Vagina (tissue), 2 donors: ENCODE data around the gene DAB2IP. TPM values are rescaled to one million over a fixed set of nuclear protein-coding genes. Genes with fewer than 3 reads are reported as not detected.
A peak's percentile ranks its signal among the peaks of the same experiment; 100 is the strongest.

Source experiments
- DNase-seq, 2 donors: peaks; one replicate each; pipeline ENCODE4 v3.0.0-alpha.2; 2017; ENCODE audit errors: extremely low spot score in 2 of 2
- H3K27ac ChIP-seq: fragments of 200-600 bp; sonication (generic); one replicate; pipeline ENCODE4 v1.5.1; 2019
- H3K27me3 ChIP-seq: fragments of 200-600 bp; sonication (generic); one replicate; pipeline ENCODE4 v1.5.1; 2019
- H3K36me3 ChIP-seq, 2 donors: fragments of 200-600 bp; sonication (generic); one replicate each; pipeline ENCODE4 v1.5.1; 2017 to 2019
- H3K4me1 ChIP-seq: fragments of 200-600 bp; sonication (generic); one replicate; pipeline ENCODE4 v1.5.1; 2019
- H3K4me3 ChIP-seq, 2 donors: fragments of 200-600 bp; sonication (generic); 1 replicate in 1 of 2; 2 replicates in 1 of 2; pipeline ENCODE4 v1.5.1; 2016 to 2019
- H3K9me3 ChIP-seq: fragments of 200-600 bp; sonication (generic); one replicate; pipeline ENCODE4 v1.5.1; 2019
- POLR2A ChIP-seq, 2 donors: fragments of 450-650 bp; IDR thresholded peaks; one replicate each; pipeline ENCODE4 v1.6.1; 2017; ENCODE audit warnings: antibody characterized with exemption in 2 of 2, mild to moderate bottlenecking in 2 of 2, moderate library complexity in 2 of 2
- POLR2AphosphoS5 ChIP-seq, 2 donors: sonication (generic); formaldehyde crosslinking; IDR thresholded peaks; one replicate each; pipeline ENCODE4 v1.9.0; 2017; ENCODE audit warnings: antibody characterized with exemption in 2 of 2, mild to moderate bottlenecking in 2 of 2, low read depth in 1 of 2; ENCODE audit not compliant: insufficient read depth in 1 of 2
- intact Hi-C: fragments of 100-400 bp; cut with DNase I; formaldehyde crosslinking; loops from one replicate; pipeline ENCODE4 v1.15.1; 2023
- total RNA-seq: library from RNA; depleted of rRNA; stranded (reverse); fragments of >200 nt; gene quantifications from one replicate; pipeline ENCODE4 v1.2.3, GENCODE V29; 2016
- TF ChIP-seq, protein P1 (sequence below), 3 experiments: fragments of 450-650 bp in 2 of 3; fragments of 200-600 bp in 1 of 3; sonication (generic) in 1 of 3; IDR thresholded peaks; one replicate each; pipeline ENCODE4 v1.5.1; 2017 to 2019; ENCODE audit warnings: antibody characterized with exemption in 3 of 3, mild to moderate bottlenecking in 2 of 3, moderate library complexity in 2 of 3

DAB2IP gene
- total RNA-seq, 1 donor from 2014 or later, result 38.8 TPM

DNA sequence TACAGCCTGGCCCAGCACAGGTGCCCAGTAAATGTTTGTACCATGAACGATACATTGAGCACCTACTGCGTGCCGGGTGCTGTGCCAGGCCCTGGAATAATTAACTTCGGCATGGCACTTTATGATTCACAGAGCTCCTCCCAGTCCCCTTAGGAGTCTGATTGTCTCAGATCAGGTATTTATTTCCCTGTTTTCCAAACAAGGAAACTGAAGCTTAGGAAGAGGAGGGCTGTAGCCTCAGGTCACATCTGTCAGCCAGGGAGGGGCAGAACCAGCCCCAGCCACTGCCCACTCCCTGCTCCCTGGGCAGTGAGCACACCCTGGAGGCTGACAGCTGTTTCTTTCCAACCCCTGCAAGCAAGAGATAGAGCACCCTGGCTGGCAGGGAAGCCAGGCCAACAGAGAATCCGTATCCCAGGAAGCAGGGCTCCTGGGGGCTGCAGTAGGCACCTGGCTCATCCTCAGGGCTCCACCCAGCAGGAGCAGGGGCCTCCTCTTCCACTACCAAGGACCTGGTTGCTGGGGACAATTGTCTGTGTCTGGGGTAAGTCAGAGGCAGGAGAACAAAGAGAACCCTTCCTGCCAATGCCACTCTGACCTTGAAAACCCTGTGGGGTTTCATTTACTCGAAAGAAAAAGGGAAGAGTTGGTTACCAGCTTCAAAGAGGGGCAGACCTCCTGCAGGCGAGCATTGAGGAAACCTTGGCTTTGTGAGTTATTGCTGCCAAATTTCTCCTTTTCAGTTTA, 69.0 kb downstream of the DAB2IP start:
- H3K4me3 ChIP-seq, result no peak overlapping the region
- no peaks in the 10 kb centered on the region for H3K9me3 ChIP-seq
- no peaks in the 10 kb centered on the region for H3K36me3 ChIP-seq
- intact Hi-C loops, result no loop called here
- no peak for TF ChIP-seq POLR2A (IDR thresholded peaks at IDR 0.05)
- TF ChIP-seq, protein P1, sequence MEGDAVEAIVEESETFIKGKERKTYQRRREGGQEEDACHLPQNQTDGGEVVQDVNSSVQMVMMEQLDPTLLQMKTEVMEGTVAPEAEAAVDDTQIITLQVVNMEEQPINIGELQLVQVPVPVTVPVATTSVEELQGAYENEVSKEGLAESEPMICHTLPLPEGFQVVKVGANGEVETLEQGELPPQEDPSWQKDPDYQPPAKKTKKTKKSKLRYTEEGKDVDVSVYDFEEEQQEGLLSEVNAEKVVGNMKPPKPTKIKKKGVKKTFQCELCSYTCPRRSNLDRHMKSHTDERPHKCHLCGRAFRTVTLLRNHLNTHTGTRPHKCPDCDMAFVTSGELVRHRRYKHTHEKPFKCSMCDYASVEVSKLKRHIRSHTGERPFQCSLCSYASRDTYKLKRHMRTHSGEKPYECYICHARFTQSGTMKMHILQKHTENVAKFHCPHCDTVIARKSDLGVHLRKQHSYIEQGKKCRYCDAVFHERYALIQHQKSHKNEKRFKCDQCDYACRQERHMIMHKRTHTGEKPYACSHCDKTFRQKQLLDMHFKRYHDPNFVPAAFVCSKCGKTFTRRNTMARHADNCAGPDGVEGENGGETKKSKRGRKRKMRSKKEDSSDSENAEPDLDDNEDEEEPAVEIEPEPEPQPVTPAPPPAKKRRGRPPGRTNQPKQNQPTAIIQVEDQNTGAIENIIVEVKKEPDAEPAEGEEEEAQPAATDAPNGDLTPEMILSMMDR (IDR thresholded peaks at IDR 0.05), result no peak
- TF ChIP-seq POLR2AphosphoS5 (IDR thresholded peaks at IDR 0.05; ENCODE audit: insufficient read depth in 1 of 2, low read depth in 1 of 2), result no peak
- H3K27me3 ChIP-seq, result no peaks in the 10 kb centered on the region
- DNase-seq, result no peak
- H3K4me1 ChIP-seq, result peaks cover 93% of the 10 kb centered on the region
- H3K27ac ChIP-seq, result peak overlapping the region; percentile 89

- TF ChIP-seq POLR2A (IDR thresholded peaks at IDR 0.05) (no peak), POLR2AphosphoS5 (IDR thresholded peaks at IDR 0.05; ENCODE audit: insufficient read depth in 1 of 2, low read depth in 1 of 2) (no peak)
- TF ChIP-seq, protein P1 (IDR thresholded peaks at IDR 0.05), result no peak
- H3K36me3 ChIP-seq, result no peaks in the 10 kb centered on the region
- no peak for DNase-seq
- no peaks in the 10 kb centered on the region for H3K9me3 ChIP-seq
- intact Hi-C loops, result no loop called here
- H3K27me3 ChIP-seq, result no peaks in the 10 kb centered on the region
- H3K27ac ChIP-seq, result peak overlapping the region; percentile 89
- peaks cover 96% of the 10 kb centered on the region for H3K4me1 ChIP-seq
- H3K4me3 ChIP-seq, result no peak overlapping the region
Observed at GRCh38 chr9:121721058-121721350, 69.6 kb downstream of the DAB2IP start.

DNA sequence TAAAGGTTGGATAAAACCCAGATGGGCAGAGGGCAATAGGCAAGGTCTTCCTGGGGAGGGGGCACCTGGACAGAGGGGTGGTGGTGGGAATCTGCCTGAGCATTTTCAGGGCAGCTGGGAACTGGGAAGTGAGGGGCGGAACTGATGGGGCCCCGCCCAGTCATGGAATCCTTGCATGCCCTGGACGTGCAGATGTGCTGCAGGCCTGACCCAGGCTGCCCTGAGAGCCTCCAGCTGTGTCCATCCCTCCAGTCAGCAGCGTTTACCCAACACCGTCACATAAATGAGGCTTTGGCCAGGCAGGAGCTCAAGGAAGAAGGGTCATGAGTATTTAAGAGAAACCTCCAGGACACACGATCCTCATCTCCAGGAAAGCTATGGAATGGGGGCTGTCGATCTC, 70.3 kb downstream of the DAB2IP start:
- H3K36me3 ChIP-seq, result no peaks in the 10 kb centered on the region
- DNase-seq, result no peak
- no peaks in the 10 kb centered on the region for H3K9me3 ChIP-seq
- TF ChIP-seq POLR2AphosphoS5 (IDR thresholded peaks at IDR 0.05; ENCODE audit: insufficient read depth in 1 of 2, low read depth in 1 of 2), result peak in 1 of 2 donors; percentile 51
- TF ChIP-seq, protein P1 (IDR thresholded peaks at IDR 0.05), result no peak
- TF ChIP-seq POLR2A (IDR thresholded peaks at IDR 0.05), result no peak
- no peak overlapping the region for H3K4me3 ChIP-seq
- H3K27ac ChIP-seq, result peak overlapping the region; percentile 89
- H3K27me3 ChIP-seq, result no peaks in the 10 kb centered on the region
- intact Hi-C loops, result no loop called here
- H3K4me1 ChIP-seq, result peaks cover 96% of the 10 kb centered on the region

DNA sequence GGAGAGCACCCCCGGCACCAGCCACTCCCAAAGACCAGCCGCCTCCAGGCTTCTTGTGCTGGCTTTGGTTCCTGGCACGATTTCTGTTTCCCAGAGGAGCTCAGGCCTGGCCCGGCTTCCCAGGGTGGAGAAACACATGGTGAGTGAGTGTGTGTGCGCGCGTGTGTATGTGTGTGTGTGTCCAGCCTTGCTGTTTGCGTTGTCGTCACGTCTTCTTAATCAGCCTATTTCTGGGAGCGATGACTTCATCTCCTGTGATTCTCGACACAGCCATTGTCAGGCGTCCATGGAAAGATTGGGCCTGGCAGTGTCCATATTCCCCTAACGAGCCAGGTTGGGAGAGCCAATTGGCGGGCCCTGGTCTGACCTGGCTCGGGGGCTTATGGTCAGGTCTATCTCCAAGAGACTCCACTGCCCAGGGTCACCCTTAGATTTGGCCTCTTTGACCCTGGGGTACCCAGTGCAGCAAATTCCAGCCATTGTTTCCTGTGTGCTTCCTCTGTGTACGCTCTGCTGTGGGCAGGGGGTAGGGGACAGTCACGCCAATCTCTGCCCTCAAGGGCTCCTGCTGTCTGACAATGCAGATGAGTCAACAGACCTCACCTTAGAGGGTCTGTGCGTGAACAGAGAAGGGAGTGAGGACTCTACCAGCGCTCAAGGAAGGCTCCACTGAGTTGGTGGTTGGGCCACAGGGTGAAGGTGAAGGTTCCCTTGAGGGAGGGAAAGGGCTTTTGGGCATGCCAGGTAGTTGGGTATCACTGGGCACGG, 73.8 kb downstream of the DAB2IP start:
- Histone ChIP-seq H3K27me3 (no peaks in the 10 kb centered on the region), H3K36me3 (no peaks in the 10 kb centered on the region), H3K4me3 (no peak overlapping the region), H3K4me1 (peaks cover 93% of the 10 kb centered on the region), H3K27ac (peak overlapping the region; percentile 89), H3K9me3 (no peaks in the 10 kb centered on the region)
- DNase-seq, result peak in 1 of 2 donors; percentile 99
- TF ChIP-seq, protein P1 (IDR thresholded peaks at IDR 0.05), result no peak
- TF ChIP-seq POLR2A (IDR thresholded peaks at IDR 0.05) (no peak), POLR2AphosphoS5 (IDR thresholded peaks at IDR 0.05; ENCODE audit: insufficient read depth in 1 of 2, low read depth in 1 of 2) (peak; percentile 90 to 98)
- intact Hi-C loops, result no loop called here
